NCI-H345 treated with DMSO at 0.1 percent for 48 hours (cell line): ENCODE results near the gene TMTC2.

Experiments used
- DNase-seq: peaks from one replicate; lab custom pipeline; 2025; ENCODE audit not compliant: unreplicated experiment; lab: John Stamatoyannopoulos, UW

The TMTC2 gene

DNA sequence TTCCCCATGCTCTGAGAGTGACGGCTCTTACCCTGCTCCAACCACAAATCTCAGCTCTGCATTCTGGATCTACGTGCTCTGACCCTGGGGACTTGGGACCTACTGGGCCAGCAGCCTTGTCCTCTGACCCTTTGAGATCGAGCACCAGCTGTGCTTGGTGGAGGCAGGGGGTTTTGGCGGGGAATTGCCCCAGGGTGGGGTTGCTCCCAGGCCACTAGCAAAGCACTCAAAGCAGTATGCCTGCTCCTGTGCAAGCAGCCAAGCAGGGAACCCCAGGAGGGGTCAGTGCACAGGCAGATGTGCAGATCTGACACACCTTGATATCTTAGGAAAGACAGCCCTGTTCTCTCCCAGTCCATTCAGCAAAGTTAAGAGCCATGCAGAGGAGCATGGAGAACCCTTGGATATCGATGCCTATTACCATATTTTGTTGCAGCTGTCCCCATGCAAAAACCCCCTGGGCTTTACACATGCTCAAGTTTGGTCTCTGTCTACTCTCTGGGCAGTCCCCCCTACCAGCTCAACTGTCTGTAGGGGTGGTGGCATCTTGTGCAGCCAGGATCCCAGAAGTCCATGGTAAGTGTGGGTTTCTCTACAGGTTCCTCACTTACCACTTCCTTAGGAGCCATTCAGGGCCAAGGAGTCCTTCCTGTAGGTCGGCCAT lies 319.0 kb downstream of the TMTC2 start:
- no peak for DNase-seq

DNA sequence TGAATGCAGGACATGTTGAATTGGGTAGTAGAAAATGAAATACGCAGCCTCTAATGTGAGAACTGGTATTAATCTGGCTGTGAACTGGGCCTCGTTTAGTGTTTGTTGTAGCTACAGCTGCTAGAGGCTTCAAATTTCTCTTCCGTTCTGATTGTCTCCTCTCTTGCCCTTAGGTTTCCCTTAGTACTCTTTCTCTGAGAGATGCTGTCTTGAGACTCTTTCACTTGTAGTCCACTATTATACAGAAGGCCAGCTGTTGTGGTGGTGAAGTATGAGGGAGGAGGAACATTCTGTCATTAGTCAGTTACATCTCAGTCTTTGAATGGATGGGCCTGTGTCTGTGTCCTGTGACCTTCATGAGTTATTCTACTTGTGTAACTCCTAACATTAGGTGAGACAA lies 322.0 kb downstream of the TMTC2 start:
- no peak for DNase-seq

DNA sequence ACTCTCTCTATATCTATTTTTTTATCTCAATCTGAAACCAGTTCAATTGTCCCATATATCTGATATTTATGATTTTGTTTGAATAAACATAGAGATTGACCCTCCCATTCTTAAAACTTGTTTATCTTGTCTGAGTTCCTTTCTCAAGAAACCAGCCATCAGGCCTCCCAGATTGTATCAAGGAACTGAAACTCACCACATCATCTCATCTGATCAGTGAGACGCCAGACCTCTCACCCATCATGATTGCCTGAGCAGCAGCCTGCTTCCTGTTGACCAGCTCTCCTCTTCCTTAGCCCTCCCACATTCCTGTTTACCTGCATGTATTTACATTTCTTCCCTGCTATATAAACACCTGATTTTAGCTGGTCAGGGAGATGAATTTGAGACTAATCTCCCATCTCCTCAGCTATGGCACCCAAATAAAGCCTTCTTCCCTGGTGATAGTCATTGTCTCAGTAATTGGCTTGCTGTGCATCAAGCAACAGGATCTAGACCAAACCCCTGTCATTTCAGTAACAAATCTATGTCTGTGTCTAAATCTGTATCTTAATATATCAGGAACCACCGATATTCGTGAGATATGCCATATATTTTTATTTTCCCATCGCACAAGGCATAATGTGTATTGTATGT lies 323.6 kb downstream of the TMTC2 start:
- DNase-seq: no peak

DNA sequence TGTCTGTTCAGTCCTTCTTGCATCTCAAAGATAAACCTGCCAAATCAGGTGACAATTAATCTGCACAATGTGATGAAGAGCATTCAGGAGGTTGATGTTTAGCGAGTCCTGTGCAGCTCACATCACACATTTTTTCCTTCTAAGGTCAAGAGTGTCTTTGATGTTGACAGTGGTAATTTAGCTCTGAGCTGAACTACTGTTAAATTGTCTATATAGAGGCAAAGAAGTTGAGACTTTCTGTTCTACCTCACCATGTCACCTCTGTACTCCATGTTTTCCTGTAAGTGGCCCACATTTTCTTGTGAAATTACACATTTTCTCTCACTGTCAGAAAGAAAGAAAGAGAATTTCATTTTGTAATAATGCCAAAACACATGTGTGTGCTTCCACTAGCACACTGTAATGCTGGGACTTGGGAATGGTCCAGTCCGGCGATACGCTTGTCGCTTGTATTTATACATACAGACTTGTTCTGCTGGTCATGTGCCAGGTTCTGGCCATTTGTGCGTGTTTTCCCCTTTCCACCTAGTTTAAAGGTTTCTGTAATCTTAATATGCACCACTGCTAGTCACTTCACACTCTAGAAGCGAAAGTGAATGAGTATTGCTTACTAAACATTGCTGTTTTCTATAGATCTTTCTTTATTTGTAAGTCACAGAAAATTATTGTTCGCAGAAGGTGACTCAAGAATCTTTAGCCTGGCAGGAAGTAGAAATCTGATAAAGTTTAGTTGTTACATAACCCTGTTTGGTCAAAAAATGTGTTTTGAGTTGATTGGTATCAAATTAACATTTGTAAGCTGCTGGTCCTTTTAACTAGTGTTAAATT lies 328.9 kb downstream of the TMTC2 start:
- no peak for DNase-seq

DNA sequence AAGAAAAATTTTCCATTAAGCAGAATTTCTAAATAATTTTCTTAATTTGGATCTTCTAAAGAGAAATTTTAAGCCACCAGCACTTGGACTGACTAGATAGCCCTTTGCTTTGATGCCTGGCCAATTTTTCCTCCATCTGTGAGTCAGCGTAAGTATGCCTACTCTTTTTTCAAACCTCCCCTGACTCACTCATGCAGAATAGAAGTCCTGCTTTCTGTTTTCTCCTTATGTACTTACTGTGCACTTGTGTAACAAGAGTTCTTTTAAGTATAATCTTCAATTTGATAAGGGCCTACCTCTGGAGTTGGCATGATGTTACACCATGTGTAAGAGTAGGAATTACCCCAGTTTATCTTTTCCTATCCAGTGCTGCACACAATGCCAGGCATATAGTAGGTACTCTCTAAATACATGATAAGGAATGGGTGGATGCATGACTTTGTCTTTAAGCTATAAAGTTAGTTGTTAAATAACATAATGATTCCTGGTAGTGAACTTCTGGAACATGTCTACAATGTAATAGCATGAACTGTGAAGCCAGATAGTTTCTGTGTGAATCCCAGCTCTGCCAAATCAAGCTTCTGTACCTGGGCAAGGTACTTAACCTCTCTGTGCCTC lies 329.6 kb downstream of the TMTC2 start:
- DNase-seq: no peak

DNA sequence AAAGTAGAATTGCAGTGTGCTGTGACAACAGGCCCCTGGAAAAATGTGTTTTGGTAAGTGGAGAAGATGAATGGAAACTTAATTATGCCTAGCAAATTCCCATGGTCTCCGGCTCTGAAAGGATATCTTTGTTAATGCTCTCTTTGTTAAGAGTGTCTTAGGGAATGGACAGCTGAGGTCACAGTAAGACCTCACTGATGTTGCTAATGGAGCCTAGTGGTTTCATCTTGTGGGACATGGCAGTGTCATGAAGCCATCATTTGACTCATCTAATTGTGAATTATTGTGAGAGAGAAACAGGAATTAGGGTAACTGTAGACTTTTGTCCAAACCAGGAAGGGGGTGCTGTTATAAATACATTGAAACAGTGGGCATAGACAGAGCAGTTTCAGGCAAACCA lies 330.3 kb downstream of the TMTC2 start:
- DNase-seq: no peak

DNA sequence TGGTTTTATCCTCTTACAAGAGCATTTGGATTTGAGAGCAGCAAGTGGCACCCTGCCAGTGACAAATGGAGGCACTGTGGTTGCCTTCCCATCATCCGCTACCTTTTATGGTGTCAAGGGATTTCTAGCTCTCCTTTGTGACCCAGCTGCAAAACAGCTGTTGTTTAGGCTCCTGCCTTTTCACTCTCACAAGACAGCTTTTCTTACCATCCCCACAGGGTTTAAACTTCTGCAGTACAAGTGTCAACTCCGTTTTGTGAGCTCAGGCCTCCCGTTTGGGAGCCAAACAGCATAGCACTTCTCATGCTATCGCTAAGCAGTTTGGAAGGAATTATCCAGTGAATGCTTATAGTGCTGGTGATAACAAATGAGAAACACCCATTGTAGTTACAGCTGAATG lies 331.4 kb downstream of the TMTC2 start:
- DNase-seq: no peak

DNA sequence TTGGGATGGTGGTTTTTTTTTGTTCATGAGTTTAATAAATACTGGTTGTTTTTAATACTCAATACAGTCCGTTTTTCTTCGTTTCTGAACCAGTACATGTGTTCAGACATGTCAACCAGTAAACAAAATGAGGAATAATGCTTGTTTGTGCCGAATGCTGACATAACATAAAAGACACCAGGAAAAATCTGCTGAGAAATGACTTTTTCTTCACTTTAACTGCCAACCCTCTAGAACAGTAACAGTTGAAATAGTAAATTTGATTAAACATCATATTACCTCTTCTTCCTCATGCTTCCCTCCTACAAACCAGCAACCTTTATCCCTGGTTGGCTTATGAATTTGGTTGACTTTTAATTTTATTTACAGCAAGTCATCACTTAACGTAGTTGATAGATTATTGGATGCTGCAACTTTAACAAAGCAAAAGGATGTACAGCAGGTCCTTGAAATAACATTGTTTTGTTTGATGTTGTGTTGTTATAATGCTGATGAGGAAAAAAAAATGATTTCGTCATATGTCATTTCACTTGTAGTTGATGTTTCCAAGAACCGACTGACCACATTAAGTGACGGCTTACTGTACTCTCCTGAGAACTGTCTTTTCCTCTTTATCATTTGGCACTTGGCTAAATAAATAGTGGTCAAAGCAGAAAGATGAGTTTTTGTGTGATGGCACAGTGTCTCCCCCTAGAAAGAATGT lies 340.5 kb downstream of the TMTC2 start:
- no peak for DNase-seq

DNA sequence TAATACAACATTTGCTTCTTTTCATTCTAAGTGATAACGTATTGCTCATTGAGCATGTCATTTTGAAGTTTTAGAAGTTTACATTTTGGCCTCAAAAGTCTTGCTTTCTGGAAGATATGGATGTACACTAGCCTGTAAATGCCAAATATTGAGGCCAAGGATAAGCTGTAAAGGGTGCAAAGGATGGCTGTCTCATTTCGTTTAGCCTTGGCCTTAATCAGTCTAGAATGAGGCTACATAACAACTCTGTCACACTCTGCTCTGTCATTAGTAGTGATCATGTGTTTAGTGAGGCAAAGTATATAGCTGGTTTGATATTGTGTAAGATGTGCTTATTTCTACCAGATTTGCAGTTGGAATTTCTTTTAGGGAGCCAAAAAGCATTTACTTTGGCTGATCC lies 344.5 kb downstream of the TMTC2 start:
- DNase-seq: no peak

DNA sequence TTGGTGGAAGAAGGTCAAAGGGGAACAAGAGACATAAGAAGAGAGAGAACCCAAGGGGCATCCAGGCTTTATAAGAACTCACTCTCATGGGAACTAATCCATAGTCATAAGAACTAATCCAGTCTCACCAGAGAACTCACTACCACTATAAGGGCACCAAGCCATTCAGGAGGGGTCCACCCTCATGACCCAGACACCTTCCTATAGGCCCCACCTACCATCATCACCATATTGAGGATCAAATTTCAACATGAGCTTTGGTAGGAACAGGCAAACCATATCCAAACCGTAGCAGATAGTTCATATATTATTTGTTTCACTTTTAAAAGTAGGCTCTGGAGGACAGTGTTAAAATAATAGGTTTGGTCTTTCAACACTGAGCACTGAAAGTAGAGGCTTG lies 350.1 kb downstream of the TMTC2 start:
- no peak for DNase-seq

DNA sequence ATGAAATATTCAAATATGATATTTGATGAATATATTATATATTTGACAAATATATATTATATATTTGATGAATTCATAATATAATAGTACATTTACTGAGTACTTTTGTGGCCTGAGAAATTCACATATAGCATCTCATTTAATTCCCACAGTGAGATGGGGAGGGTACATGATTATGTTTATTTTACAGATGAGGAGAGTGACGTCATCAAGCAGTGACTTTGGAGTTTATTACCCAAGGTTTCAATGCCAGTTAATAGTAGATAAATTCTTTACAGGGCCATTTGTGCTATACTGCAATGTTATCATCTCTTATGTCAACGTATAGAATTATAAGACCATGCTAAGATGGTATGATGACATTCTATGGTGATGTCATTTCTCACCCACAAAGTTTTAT lies 352.7 kb downstream of the TMTC2 start:
- DNase-seq: no peak

DNA sequence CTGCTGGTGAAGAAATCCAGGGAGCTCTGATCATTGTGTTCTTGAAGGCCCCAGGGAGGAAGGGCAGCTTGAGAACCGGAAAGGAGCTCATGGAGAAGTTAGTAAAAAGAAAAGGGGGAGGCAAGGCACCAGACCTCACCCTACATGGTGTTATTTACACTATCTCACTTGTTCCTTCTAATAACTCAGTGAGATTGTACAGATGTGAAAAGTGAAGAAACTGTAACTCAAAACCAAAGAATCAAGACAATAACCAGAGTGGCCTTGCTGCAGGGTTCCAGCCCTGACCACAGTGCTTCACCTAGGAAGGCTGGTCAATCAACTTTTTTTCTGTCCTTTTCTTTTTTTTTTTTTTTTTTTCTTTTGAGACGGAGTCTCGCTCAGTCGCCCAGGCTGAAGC lies 353.6 kb downstream of the TMTC2 start:
- DNase-seq: no peak

DNA sequence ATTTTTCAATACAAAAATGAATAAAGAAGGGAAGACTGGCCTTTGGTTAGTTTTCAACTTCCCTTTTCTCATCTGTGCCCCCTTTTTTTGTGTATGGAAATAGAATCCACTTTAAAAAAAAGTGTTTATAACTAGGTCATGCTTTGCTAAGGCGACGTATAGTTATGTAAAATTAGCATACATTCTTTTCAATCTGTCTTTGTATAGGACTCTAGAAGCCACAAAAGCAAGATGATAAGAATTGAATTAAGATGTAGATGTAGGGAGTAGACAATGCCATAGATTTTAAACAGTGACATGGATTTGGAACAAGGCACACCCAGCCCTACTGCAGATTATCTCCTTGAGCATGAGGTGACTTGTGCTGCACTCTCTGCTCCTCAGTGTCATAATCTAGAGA lies 354.3 kb downstream of the TMTC2 start:
- no peak for DNase-seq

DNA sequence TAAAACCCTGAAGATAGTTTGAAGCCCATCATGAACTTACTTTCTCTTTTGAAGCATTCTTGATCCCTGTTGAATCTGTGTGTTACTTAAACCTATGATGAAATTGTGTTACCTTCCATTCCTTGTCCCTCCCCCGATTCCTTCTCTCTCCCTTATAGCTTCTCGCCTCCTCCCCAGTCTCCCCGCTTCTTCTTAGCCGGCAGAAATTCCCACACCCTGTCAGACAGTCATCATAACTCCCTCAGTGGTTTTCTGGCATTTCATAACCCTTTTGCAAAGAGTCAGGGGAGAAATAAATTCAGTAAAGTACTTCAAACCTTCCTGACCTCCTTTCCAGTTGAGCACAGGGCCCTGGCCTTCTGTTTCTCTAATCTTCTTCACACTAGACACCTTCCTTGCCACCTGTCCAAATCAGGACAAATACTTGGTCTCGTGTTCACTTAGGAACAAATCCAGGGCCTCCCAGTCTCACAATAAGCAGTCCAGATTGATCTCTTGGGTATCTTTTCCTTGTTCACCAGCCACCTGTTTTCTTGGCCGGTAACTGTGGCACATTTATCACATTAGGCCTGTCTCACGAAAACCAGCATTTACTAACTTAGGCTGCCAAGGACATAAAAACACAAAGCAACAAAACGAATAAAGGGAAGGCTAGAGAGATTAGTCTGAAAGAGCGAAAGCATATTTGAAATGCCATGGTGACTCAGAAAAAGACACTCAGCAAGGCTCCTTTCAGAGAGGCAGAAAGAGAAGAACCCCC lies 355.9 kb downstream of the TMTC2 start:
- DNase-seq: no peak

DNA sequence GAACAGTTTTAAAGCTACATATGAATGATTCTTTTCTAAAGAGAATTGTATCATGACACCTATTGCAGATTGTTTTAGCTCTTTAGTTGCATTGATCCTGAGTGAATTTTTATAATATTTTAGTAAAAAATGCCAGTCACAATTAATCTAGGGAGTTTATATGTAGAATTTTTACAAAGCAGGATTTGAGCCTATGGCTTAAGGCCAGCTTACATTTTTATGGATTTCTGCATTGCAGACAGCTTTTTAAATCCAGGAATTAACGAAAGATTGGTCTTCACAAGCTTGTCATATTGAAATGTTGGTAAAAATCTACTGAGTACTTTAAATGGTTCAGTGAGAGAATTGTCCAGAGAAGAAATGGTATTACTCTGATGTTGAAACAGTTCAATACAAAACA lies 358.0 kb downstream of the TMTC2 start:
- DNase-seq: no peak

DNA sequence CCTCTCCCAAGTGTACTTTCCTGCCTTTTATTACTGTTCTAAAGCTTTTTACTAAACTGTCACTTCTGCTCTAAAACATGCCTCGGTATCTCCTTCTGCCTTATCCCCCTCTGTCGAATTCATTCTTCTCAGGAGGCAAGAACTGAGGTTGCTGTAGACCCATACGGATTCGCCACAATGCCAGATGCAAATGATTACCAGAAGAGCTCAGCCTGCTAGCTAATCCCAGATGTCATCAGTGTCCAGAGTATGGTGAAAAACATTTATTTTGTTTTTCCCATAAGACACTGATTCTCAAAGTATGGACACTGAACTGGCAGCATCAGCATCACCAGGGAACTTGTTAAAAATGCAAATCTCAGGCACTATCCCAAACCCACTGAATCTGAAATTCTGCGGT lies 359.3 kb downstream of the TMTC2 start:
- no peak for DNase-seq

DNA sequence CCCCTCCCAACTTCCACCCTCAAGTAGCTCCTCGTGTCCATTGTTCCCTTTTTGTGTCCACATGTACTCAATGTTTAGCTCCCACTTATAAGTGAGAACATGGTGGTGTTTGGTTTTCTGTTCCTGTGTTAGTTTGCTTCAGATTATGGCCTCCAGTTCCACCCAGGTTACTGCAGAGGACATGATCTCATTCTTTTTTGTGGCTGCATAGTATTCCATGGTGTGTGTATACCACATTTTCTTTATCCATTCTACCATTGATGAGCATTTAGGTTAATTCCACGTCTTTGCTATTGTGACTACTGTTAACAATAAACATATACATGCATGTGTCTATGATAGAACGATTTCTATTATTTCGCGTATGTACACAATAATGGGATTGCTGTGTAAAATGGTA lies 362.6 kb downstream of the TMTC2 start:
- DNase-seq: no peak

DNA sequence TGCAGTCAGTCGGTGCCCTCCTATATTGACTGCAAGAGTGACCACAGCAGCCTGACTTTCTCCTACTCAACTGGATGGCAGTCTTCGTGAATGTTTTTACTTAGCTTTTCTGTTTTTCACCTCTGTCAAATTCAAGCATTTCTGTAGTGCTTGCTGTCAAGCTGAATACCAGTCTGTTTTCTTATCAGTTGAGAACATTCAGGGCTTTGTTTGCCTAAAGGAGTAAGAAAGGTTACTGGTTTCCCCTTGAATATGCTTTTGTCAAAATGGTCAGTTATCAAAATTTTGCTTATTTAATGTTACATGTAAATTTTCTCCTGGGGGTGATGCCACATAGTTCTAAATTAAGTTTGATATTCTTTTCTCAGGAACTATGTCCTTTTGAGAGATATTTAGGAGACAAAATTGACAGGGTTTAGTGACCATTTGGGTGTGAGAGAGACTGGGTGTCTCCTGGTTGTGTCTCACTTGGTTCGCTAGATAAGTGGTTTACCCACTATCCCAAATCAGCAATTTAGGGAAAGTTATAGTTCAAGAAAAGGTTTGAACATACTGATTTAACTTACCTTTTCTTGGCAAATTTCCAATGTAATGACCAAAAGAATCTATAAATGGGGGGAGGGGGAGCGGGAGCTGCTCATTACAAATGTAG lies 366.3 kb downstream of the TMTC2 start:
- no peak for DNase-seq

DNA sequence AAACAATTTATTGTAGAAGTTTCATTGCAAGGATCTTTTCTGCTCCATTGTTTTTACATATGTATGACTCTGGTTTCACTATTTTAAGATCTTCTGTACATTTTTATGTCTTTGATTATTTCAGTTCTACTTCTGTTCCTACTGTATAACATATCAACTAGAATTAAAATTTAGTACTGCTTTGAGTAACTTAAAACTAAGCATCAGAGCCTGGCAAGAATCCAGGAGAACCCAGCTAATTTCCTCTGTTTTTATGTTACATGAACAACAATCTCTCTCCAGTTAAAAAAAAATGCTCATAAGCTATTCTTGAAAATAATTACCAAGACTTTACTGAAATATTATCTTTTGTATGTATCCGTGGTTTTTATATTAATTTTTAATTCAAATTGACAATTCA lies 370.7 kb downstream of the TMTC2 start:
- DNase-seq: no peak

DNA sequence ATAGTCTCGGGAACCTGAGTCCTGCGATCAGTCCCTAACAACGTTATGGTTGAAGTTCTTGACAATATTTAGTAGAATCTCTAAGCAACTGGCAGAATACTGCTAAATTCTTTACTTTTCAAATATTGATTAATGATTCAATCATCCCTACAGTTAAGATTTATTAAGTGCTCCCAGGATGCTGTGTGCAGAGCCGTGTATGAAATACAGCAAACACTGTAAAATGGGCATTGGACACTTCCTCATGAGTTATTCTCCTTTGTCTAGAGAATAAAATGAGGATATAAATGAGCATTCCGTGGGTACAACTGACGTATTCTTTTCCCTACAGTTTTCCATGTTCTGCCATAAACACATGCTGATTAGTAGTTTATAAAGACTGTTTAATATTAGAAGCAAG lies 372.4 kb downstream of the TMTC2 start:
- DNase-seq: no peak
